Activated T-cell treated with anti-CD3 and anti-CD28 coated beads, Interleukin-2, amount 50 U/mL, for 72 hours (primary cell): ENCODE measurements around the gene ASF1B. TPM values are rescaled to one million over a fixed set of nuclear protein-coding genes. Genes with fewer than 3 reads are reported as not detected.

Experiments used
- ATAC-seq, 2 donors: fragments of 150-1000 bp; cut with Tn5 transposase; replicated peaks in 1 of 2; 2 replicates each; pipeline ENCODE4 v1.10.0; 2021; ENCODE audit warnings: moderate library complexity in 2 of 2, mild to moderate bottlenecking in 1 of 2
- DNase-seq, 2 donors: peaks; one replicate each; pipeline ENCODE4 v3.0.0; 2021 to 2022; ENCODE audit warnings: mixed read lengths in 1 of 2
- H3K27ac Mint-ChIP-seq: one replicate; pipeline ENCODE4 v1.8.0; 2022; ENCODE audit warnings: mild to moderate bottlenecking, moderate library complexity, mixed read lengths
- H3K27me3 Mint-ChIP-seq: one replicate; pipeline ENCODE4 v1.8.0; 2022; ENCODE audit warnings: low read depth, mixed read lengths
- H3K36me3 Mint-ChIP-seq, 2 donors: one replicate each; pipeline ENCODE4 v1.8.0; 2022; ENCODE audit warnings: mixed read lengths in 2 of 2, mild to moderate bottlenecking in 1 of 2; ENCODE audit not compliant: insufficient read depth in 2 of 2
- H3K4me1 Mint-ChIP-seq: one replicate; pipeline ENCODE4 v1.8.0; 2022; ENCODE audit warnings: low read depth, mixed read lengths
- H3K4me3 Mint-ChIP-seq, 2 donors: one replicate each; pipeline ENCODE4 v1.8.0; 2022; ENCODE audit warnings: mild to moderate bottlenecking in 2 of 2, mixed read lengths in 2 of 2, moderate library complexity in 2 of 2
- H3K9me3 Mint-ChIP-seq, 2 donors: one replicate each; pipeline ENCODE4 v1.8.0; 2022; ENCODE audit warnings: mixed read lengths in 2 of 2
- total RNA-seq, 2 donors: library from RNA; stranded (reverse); gene quantifications; one replicate each; pipeline ENCODE4 v1.2.3, GENCODE V29; 2022

ASF1B gene
- total RNA-seq, 2 donors from 2014 or later: 71.3 to 84.4 TPM

DNA sequence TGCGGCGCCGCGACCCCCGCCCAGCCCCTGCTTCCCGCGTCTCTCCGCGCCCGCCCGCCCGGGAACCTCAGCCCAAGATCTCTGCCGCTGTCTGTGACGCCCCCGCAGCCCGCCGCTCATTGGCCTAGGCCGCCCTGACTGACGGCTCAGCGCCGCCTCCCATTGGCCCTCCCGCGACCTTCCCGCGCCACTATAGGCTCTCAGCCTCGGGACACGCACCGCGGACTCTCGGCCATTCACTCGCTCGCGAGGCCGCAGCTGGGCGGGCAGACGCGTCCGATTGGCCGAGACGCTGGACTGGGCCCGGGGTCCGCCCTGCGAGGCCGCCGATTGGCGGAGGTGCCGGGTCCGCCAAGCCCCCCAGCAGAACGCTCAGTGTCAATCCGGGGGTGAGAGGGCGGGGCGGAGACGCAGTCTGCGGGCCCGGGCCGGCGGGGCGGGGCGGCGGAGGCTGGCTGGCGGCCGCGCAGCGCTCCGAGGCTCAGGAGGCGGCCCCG lies 18.7 kb downstream of the ASF1B start, which contains the start of gene PRKACA:
TSS of gene PRKACA (minus strand) at position 95 of the 497 bp plus-strand sequence. CDS start 215 bp downstream, outside the sequence.
- Mint-ChIP-seq H3K27ac (peak within 1 kb of the TSS; percentile 92), H3K27me3 (no peaks in the 10 kb centered on the region), H3K4me1 (peaks cover 44% of the 10 kb centered on the region), H3K36me3 (peaks cover 0 to 3% of the 10 kb centered on the region in 2 donors), H3K4me3 (peak within 1 kb of the TSS; percentile 96 to 97), H3K9me3 (no peaks in the 10 kb centered on the region)
- peak; percentile 98 to 99 for DNase-seq
- ATAC-seq: peak; percentile 93 to 95

DNA sequence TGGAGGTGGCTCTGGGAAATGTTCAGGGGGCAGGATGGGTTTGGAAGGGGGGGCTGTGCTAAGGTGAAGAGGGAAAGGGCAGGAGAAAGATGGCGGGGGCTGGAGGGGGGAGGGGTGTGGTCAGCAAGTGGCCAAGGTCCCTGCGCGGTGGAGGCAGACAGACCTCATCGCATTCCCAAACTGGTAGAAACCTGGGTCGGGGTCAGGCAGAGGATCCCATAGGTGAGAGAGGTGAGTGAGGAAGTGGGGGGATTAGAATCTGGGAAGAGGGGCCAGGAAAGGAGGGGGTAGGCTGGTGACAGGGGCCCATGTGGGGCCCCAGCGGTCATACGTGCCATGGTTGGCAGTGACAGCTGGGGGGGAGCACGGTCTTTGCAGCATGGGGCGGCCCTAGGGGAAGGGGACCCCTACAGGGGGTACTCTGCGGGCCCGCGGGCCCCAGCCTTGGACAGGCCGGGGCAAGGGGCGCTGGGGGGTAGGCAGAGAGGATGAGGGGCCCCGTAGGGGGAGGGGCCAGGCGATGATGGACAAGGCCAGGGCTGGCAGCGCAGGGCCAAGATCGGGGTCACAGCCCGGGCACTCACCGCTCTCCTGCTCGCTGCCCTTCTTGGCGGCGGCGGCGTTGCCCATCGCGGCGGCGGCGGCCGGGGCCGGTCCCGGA lies 19.3 kb downstream of the ASF1B start:
- peak; percentile 3 to 4 for ATAC-seq
- Mint-ChIP-seq H3K36me3 (peaks cover 0 to 3% of the 10 kb centered on the region in 2 donors), H3K4me1 (peaks cover 45% of the 10 kb centered on the region), H3K27me3 (no peaks in the 10 kb centered on the region), H3K27ac (peak overlapping the region; percentile 47), H3K4me3 (peak overlapping the region; percentile 88 to 96), H3K9me3 (no peaks in the 10 kb centered on the region)
- DNase-seq: no peak

DNA sequence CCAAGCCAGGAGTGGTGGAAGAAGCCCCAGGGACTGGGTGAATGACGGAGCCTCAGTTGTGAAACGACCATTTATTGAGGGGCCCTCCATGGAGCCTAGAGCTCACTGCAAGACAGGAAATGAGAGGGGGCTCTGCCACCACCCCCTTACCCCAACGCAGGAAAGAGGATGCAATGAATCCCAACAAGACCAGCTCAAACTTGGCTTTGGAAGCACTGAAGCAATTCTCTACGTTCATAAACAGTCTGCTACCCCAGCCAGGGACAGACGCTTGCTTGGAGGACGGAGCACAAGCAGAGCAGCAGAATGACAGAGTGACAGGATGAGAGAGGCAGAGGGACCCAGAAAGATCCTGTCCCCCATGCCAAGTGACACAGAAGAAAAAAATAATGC lies 19.9 kb downstream of the ASF1B start:
- Mint-ChIP-seq H3K36me3 (peaks cover 0 to 3% of the 10 kb centered on the region in 2 donors), H3K4me1 (peaks cover 49% of the 10 kb centered on the region), H3K27me3 (no peaks in the 10 kb centered on the region), H3K4me3 (peak overlapping the region; percentile 88 to 96), H3K27ac (peak overlapping the region; percentile 19), H3K9me3 (no peaks in the 10 kb centered on the region)
- DNase-seq (no peak), ATAC-seq (no peak)

DNA sequence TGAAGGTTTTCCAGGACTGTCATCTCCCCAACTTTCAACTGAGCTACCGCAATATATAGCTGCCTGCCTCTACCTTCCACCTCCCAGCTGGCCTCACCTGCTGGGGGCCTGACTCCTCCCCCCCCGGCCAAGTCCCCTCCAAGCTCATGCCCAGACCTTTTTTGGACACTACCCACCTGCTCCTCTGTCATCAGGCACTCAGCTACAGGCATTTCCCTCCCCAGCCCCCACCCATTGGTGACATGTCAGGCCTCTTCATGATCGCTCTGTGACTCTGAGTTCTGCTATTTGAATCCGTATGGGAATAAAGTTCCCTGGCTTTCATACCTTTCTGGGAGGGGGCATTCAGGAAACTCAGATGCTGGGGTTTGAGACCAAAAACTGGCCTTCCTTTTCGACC lies 20.6 kb downstream of the ASF1B start:
- DNase-seq (no peak), ATAC-seq (no peak)
- no peaks in the 10 kb centered on the region for H3K9me3 Mint-ChIP-seq
- H3K36me3 Mint-ChIP-seq: peaks cover 0 to 2% of the 10 kb centered on the region in 2 donors
- H3K27ac Mint-ChIP-seq: no peak overlapping the region
- H3K4me1 Mint-ChIP-seq: peaks cover 51% of the 10 kb centered on the region
- H3K27me3 Mint-ChIP-seq: no peaks in the 10 kb centered on the region
- peak overlapping the region; percentile 88 to 96 for H3K4me3 Mint-ChIP-seq

DNA sequence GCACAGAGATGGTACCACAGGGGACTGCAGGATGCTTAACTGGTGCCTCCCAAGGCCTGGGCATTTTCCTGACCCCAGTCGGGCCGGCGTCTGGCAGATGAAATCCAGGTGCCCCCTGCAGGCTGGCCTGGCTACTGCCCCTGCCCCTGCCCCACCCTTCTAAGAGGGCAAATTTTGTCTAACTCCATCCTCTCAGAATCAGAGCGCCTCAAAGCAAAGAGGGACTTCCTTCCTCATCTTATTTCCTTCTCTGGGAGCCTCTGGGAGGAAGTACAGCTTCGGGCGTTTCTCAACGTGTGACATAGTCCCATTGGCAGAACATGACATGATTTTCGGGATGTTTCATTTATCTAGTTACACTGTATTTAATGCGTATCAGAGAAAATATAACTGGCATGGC lies 21.5 kb downstream of the ASF1B start:
- H3K36me3 Mint-ChIP-seq: peaks cover 0 to 2% of the 10 kb centered on the region in 2 donors
- no peaks in the 10 kb centered on the region for H3K9me3 Mint-ChIP-seq
- ATAC-seq (no peak), DNase-seq (peak; percentile 73 to 76)
- H3K27ac Mint-ChIP-seq: no peak overlapping the region
- no peaks in the 10 kb centered on the region for H3K27me3 Mint-ChIP-seq
- peak overlapping the region in 1 of 2 donors; percentile 32 for H3K4me3 Mint-ChIP-seq
- peaks cover 54% of the 10 kb centered on the region for H3K4me1 Mint-ChIP-seq

DNA sequence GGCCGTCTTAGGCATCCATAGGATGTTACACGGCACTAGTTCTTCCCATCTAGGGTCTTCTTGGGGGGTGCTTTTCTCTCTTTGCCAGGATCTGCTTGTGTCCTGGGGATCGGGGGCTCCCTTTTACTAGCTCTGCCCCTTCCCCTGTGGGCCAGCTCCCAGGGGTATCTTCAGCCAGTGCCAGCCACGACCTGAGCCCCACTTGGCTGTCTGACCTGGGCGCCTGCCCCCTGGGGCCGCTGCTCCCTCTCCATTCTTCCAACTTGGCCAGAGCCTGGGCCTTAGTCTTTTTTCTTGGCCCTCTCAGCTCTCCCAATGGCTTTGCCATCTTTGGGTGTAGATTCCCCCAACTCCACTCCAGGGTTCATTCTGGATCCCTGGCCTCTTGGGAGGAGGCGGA lies 21.9 kb downstream of the ASF1B start:
- no peaks in the 10 kb centered on the region for H3K9me3 Mint-ChIP-seq
- H3K36me3 Mint-ChIP-seq: peaks cover 0 to 2% of the 10 kb centered on the region in 2 donors
- no peak overlapping the region for H3K27ac Mint-ChIP-seq
- DNase-seq (no peak), ATAC-seq (no peak)
- H3K4me1 Mint-ChIP-seq: peaks cover 55% of the 10 kb centered on the region
- H3K4me3 Mint-ChIP-seq: no peak overlapping the region
- no peaks in the 10 kb centered on the region for H3K27me3 Mint-ChIP-seq

DNA sequence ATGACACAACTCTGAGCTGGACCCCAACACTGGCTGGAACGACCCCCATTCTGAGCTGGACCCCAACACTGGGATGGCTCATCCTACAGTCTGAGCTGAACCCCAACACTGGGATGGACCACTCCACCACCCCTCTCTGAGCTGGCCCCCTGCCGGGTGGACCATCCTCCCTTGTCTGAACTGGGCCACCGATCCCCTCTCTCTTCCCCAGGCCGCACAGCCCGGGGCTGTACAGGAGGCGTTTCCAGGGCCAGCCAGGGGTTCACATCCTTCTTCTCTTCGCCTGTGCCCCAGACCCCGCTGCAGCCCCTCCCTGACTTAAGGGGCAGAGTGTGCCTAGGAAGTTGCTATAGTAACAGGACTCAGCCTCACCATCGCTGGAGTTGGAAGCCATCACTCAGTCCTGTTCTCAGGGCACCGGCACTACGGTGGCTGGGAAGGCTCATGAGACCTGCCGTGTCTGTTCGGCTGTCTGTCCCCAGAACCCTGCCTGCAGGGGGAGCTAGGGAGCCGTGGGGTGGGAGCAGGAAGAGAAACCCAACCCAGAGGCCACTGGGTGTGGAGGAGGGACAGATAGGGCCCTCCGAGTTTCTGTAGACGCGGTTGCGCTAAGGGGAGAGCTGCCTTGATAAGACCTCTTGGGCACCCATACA lies 22.5 kb downstream of the ASF1B start:
- Mint-ChIP-seq H3K36me3 (peaks cover 0 to 2% of the 10 kb centered on the region in 2 donors), H3K9me3 (no peaks in the 10 kb centered on the region), H3K4me1 (peaks cover 50% of the 10 kb centered on the region), H3K27ac (no peak overlapping the region), H3K4me3 (peak overlapping the region; percentile 29 to 50), H3K27me3 (no peaks in the 10 kb centered on the region)
- ATAC-seq: no peak
- DNase-seq: peak; percentile 49 to 57

DNA sequence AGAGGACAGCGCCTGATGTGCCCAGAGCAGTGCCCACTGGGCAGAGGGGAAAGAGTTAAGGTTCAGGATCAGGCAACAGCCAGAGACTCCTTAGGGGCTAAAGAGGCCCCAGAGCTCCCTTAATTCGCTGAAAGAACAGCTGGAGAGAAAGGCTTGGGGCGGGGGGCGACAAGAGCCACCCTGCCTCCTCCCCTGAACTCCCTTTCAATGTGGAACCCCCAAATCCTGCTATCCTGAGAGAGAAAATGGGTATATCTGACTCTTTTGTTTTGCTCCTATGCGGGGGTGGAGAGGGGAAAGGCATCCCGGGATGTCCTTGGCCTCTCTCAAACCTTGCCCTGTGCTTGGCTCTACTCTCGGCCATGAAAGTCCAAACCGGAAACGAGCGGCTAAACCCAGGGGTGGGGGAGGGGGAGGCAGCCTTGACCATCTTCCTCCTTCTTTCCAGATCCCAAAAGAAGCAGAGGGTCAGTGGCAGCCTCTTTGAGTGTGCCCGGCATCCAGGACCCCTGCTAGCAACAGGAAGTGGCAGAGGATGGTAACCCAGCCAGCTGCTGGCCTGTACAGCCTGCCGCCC lies 23.5 kb downstream of the ASF1B start:
- peaks cover 44% of the 10 kb centered on the region for H3K4me1 Mint-ChIP-seq
- H3K9me3 Mint-ChIP-seq: no peaks in the 10 kb centered on the region
- peaks cover 0 to 2% of the 10 kb centered on the region in 2 donors for H3K36me3 Mint-ChIP-seq
- no peak for DNase-seq
- H3K27me3 Mint-ChIP-seq: no peaks in the 10 kb centered on the region
- no peak overlapping the region for H3K4me3 Mint-ChIP-seq
- no peak overlapping the region for H3K27ac Mint-ChIP-seq
- ATAC-seq: no peak

DNA sequence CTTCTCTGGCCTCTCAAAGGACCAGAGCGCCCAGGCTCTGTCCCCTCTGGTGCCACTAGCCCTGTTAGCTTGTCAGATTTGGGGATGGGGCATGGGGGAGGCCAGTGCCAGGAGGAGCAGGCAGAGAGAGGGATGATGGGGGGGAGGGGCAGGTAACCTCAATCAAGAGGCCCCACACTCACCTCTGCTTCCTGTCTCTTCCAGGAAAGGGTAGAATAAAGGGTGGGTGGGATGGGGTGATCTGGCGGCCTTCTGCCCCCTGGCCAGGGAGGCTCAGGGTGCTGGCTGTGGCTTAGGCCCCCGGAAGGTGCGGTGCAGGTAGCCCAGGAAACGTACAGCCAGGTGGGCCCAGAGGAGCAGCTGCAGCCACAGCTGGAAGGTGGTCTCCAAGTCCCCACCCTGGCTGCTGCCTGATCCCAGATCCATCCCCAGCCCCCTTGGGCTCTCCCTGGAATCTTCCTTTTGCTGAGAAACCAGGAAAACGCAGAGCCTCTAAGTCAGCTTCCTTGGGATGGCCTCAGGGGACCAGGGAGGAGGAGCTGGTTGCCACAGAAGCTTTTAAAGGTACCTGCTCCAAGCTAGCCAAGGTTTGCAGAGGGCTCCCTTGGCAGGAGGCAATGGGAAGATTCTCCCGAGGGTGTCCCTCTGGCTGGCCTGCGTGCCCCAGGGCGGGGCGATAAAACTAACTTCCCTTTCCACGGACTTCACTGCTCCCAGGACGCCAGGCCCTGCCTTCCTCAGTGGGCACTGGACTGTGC lies 24.2 kb downstream of the ASF1B start:
- H3K9me3 Mint-ChIP-seq: no peaks in the 10 kb centered on the region
- H3K27ac Mint-ChIP-seq: no peak overlapping the region
- H3K27me3 Mint-ChIP-seq: no peaks in the 10 kb centered on the region
- H3K4me1 Mint-ChIP-seq: peaks cover 44% of the 10 kb centered on the region
- no peak for DNase-seq
- H3K36me3 Mint-ChIP-seq: peaks cover 0 to 2% of the 10 kb centered on the region in 2 donors
- no peak for ATAC-seq
- no peak overlapping the region for H3K4me3 Mint-ChIP-seq

DNA sequence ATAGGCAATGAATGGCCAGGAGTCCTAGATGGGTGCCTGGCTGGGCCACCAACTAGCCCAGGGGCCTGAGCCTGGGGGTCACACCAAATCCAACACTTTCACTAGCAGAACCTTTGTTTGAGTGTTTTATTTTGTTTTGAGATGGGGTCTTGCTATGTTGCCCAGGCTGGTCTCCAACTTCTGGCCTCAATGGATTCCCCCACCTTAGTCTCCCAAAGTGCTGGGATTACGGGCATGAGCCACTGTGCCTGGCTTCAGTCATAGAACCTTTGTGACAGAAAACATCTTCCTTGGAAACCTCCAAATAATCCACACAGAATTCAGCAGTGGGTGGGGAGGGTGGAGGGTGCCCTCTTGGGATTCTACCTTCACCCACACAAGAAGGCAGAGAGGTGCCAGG lies 24.9 kb downstream of the ASF1B start:
- no peak overlapping the region for H3K27ac Mint-ChIP-seq
- ATAC-seq (no peak), DNase-seq (no peak)
- H3K27me3 Mint-ChIP-seq: no peaks in the 10 kb centered on the region
- no peaks in the 10 kb centered on the region for H3K36me3 Mint-ChIP-seq
- no peaks in the 10 kb centered on the region for H3K9me3 Mint-ChIP-seq
- peaks cover 38% of the 10 kb centered on the region for H3K4me1 Mint-ChIP-seq
- H3K4me3 Mint-ChIP-seq: no peak overlapping the region

DNA sequence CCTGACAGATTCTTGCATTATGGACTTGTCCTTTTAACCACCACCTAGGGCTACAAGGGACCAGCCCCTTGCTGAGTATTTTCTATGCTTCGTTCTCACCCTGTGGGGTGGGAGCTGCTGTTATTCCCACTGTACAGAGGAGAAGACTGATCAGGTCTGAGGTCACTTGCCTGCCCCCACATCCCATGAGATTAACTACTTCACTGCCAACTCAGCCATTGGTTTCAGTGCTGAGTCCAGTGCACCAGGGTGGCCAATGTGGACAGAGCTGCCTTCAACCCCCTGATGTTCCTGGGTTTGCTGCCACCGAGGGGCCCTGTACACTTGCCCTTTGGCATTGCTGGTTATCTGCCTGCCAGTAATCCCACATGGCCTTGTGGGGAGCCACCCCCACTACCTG lies 25.7 kb downstream of the ASF1B start:
- H3K36me3 Mint-ChIP-seq: no peaks in the 10 kb centered on the region
- no peak for DNase-seq
- no peaks in the 10 kb centered on the region for H3K9me3 Mint-ChIP-seq
- no peak overlapping the region for H3K27ac Mint-ChIP-seq
- no peak for ATAC-seq
- H3K4me1 Mint-ChIP-seq: peaks cover 30% of the 10 kb centered on the region
- no peaks in the 10 kb centered on the region for H3K27me3 Mint-ChIP-seq
- H3K4me3 Mint-ChIP-seq: no peak overlapping the region

DNA sequence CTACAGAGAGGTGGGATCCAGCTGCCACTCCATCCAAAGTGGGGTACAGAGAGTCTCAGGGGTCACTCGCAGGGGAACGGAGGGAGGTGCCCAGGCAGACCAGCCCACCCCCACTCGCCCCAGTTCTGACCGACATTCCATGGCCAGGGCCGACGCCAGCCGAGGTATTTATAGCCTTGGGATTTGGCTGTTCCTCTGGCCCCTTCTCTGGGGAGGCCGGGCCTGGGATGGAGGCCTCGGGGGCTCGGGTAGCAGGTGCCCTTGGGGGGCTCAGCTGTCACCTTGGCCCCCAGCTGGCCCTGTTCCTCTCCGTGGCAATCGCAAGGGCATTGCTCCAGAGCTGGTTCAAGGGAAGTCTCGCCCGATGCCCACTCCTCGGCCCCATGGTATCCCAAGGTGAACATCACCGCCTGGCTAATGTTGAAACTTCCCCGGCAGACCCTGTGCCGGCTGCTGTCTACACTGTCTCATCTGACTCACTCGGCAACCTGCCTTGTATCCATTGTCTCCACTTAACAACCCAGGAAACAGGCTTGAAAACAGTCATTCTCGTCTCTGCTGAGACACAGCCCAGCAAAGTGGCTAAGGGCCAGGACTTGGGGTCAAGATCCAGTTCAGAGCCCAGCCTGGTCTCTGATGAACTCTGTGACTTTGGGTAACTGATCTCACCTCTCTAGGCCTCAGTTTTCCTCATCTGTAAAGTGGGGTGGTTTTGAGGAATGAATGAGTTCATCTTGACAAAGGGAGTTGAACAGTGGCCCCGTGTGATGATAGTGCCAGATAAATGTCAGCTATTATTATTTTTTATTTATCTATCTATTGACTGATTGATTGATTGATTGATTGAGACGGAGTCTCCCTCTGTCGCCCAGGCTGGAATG lies 28.6 kb downstream of the ASF1B start:
- Mint-ChIP-seq H3K4me3 (no peak overlapping the region), H3K36me3 (no peaks in the 10 kb centered on the region), H3K27ac (no peak overlapping the region), H3K4me1 (peaks cover 12% of the 10 kb centered on the region), H3K9me3 (no peaks in the 10 kb centered on the region), H3K27me3 (no peaks in the 10 kb centered on the region)
- ATAC-seq: no peak
- DNase-seq: no peak
